GM19193 (cell line): ENCODE data around the gene ATXN7.

Experiments
- POLR2A ChIP-seq: IDR thresholded peaks from 4 replicates; pipeline ENCODE4 v1.6.1; 2011; ENCODE audit not compliant: insufficient read depth, insufficient read length; ENCODE audit errors: extremely low read depth

ATXN7 gene, protein sequence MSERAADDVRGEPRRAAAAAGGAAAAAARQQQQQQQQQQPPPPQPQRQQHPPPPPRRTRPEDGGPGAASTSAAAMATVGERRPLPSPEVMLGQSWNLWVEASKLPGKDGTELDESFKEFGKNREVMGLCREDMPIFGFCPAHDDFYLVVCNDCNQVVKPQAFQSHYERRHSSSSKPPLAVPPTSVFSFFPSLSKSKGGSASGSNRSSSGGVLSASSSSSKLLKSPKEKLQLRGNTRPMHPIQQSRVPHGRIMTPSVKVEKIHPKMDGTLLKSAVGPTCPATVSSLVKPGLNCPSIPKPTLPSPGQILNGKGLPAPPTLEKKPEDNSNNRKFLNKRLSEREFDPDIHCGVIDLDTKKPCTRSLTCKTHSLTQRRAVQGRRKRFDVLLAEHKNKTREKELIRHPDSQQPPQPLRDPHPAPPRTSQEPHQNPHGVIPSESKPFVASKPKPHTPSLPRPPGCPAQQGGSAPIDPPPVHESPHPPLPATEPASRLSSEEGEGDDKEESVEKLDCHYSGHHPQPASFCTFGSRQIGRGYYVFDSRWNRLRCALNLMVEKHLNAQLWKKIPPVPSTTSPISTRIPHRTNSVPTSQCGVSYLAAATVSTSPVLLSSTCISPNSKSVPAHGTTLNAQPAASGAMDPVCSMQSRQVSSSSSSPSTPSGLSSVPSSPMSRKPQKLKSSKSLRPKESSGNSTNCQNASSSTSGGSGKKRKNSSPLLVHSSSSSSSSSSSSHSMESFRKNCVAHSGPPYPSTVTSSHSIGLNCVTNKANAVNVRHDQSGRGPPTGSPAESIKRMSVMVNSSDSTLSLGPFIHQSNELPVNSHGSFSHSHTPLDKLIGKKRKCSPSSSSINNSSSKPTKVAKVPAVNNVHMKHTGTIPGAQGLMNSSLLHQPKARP

DNA sequence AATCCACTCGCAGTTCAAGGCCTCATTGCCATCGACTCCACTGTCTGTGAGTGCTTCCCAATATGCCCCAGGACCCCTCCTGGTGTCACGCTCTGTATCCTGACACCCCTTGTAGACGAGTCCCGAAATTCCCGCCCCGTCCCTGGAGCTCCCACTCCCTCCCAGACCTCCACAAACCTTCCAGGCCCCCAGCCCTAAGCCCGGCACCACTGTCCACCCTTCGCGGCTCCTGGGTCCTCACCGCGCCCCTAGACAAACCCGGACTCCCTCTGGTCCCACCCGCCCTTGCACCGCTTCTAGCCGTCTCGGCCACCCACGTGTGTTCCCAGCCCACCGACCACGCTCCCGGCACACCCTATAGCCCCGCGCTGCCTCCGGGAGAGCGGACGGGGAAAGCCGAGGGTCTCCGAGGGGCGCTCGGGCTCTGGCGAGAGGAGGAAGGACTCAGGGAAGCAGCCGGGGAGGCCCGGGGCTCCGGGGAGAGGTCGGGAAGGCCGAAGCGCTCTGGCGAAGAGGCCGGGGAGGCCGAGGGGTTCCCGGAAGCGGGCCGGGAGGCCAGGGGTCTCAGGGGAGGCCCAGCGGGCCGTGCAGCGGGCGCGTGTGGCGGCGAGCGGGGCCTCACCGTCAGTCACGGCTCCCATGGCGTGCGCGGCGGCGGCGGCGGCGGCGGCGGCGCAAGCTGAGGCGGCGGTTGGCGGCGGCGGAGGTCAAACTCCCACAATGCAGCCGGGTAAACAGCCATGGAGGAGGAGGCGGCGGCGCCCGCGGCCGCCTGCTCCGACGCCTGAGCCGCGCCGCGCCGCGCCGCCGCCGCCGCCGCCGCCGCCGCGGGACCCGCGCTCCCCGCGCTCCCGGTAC lies at the start of gene ATXN7, which contains the start of gene THOC7:
Gene ATXN7, plus strand, starts transcription at position 718 of the 858 bp plus-strand sequence. CDS start 48,732 bp downstream, outside the sequence.
Gene THOC7, minus strand, starts transcription at position 656 of the 858 bp plus-strand sequence. Its CDS starts 15 bp downstream, at position 641.
- peak; percentile 50 for TF ChIP-seq POLR2A

DNA sequence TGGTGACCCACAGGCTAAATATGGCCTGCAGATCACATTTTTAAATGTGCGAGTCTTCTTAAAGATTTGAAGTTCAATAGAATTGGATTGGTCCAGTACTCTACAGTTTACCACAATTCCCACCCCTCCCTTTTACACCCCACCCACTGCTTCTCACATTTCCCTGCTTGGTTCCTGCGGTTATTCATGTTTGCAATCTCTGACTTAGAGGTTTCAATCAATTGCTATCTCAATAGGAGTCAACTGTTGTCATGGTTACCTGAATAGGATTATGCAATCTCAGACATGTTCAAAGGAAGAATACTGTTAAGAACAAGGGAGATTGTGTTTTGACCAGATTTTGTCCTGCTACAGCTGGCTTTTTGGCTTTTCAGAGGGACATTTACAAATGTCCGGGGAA lies 49.4 kb upstream of the ATXN7 start:
- TF ChIP-seq POLR2A: no peak

- TF ChIP-seq POLR2A: no peak
Measured at GRCh38 chr3:63817225-63817624, 46.4 kb upstream of the ATXN7 start.

GRCh38 chr3:63818282-63819150 lies 45.2 kb upstream of the ATXN7 start:
- no peak for TF ChIP-seq POLR2A

DNA sequence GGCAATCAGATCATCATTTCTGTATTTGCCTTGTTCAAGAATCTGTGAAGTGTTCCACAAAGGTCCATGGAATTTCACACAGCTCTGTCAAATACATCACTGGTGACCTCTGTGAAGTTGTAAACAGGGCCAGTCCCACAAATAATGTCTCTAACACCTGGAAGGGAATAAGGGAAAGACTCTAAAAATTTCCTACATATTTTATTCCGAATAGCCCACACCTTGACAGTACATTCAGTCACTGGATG lies 44.6 kb upstream of the ATXN7 start, which contains the start of gene C3orf49:
Gene C3orf49, plus strand, starts transcription at position 149 of the 248 bp plus-strand sequence. CDS start 173 bp downstream, outside the sequence.
- TF ChIP-seq POLR2A: no peak

DNA sequence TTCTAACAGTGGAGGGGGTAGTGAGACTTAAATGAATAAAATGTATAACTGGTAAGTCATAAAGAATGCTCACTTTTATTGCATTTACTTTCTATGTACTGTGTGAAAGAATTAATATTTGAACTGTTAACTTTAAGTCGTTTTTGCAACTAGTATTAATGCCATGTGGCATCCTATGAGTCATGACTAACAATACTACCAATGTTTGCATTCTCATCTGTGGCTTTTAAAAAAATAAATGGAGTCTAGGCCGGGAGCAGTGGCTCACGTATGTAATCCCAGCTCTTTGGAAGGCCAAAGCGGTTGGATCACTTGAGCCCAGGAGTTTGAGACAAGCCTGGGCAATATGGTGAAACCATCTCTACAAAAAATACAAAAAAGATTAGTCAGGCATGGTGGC lies 39.4 kb upstream of the ATXN7 start:
- TF ChIP-seq POLR2A: no peak

- no peak for TF ChIP-seq POLR2A
Measured at GRCh38 chr3:63830526-63830925, 33.1 kb upstream of the ATXN7 start.

DNA sequence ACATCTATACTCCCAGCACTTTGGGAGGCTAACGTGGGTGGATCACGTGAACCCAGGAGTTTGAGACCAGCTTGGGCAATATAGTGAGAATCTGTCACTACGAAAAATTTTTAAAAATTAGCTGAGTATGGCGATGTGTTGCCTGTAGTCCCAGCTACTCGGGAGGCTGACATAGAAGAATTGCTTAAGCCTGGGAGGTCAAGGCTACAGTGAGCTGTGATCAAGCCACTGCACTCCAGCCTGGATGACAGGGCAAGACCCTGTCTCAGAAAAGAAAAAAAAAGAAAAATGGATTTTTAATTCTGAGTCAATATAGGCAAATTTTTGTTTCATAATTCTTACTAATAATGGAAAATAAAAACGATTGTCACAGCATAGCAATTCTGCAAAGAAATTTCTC lies 31.3 kb upstream of the ATXN7 start:
- TF ChIP-seq POLR2A: no peak

DNA sequence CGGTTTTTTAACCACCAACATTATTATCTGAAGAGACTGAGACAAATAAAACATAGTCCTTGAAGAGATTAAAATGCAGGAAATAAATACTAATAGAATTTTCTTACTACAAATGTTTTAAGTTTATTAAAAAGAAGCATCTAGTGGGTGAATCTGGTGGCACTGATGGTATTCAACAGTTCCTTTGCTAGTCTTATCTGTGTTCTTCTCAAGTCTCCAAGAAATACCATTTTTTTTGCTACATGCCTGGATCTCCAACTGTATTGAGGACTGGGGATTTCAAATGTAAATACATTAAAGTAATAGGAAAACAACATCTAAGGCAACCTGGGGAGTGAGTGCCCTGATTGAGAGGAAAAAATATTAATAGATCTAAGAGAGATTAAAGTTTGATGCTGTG lies 22.0 kb upstream of the ATXN7 start:
- TF ChIP-seq POLR2A: no peak

- no peak for TF ChIP-seq POLR2A
Measured at GRCh38 chr3:63842127-63842526, 21.5 kb upstream of the ATXN7 start.

DNA sequence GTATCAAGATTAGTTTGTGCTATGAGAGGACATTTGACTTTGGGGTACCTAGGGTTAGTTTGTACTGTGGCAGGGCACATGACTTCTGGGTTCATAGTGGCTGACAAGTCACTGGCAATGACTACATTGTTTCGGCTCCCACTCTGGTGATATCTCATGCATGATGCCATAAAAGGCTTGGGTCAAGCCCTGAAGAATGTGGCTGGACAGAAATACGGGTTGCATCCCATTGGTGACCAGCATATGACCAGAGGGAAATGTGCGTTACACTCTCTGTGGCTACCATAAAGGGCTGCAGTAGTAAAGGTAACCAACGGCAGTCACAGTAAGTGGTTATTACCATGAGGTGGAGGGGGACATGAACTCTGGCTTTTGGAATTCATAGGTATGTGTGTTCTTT lies 18.5 kb upstream of the ATXN7 start:
- no peak for TF ChIP-seq POLR2A

DNA sequence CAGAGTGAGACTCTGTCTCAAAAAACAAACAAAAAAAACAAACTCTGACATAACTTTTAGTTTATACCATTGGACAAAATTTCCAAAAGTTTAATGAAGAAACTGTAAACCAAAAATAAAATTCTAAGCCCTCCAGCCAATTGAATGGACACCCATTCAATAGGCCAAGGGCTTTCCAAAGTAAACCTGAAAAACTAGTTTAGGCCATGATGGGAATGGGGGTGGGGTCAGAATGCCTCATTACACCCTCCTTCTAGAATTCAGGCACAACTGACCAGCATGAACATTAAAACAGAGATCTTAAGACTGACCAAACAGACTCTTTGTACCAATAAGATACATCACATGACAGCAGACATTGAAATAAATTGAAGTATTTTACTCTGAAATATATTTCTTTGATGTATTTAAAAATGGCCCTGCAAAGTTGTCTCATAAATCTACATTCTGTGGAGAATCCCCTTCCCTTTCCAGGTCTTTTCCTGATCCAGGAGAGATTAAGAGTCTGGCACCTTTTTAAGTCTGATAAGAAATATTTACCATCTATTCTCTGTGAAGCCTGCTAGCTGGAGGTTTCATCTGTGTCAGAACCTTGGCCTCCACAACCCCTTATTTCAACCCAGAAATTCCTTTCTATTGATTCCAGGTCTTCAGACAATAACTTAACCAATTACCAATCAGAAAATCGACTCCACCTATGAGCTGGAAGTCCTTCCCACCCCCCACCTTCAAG lies 15.8 kb upstream of the ATXN7 start:
- no peak for TF ChIP-seq POLR2A

DNA sequence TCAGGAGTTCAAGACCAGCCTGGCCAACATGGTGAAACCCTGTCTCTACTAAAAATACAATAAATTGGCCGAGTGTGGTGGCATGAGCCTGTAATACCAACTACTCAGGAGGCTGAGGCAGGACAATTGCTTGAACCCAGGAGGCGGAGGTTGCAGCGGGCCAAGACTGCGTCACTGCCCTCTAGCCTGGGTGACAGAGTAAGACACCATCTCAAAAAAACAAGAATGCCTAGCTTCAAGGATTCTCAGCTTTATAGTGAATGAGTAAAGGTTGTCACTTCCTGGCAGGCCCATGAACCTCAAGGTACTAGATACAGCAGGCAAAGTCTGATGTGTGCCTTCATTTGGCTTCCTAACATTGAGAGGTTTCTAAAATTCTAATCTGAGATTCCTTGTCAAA lies 14.5 kb upstream of the ATXN7 start:
- no peak for TF ChIP-seq POLR2A
